Activated CD4-positive, alpha-beta memory T cell treated with anti-CD3 and anti-CD28 coated beads for 36 hours (primary cell): ENCODE measurements around the gene FPR1. TPM values are rescaled to one million over a fixed set of nuclear protein-coding genes. Genes with fewer than 3 reads are reported as not detected.

Source experiments
- CTCF ChIA-PET: fragments of 350-600 bp; sonication (Branson Sonifier 250); formaldehyde crosslinking; loops from one replicate; lab custom pipeline; 2021; ENCODE audit warnings: antibody characterized with exemption, inconsistent platforms; lab: Charles Lee
- POLR2A ChIA-PET: fragments of 350-600 bp; sonication (Branson Sonifier 250); formaldehyde crosslinking; loops from one replicate; lab custom pipeline; 2021; ENCODE audit warnings: antibody characterized with exemption; lab: Charles Lee
- DNase-seq: peaks from one replicate; pipeline ENCODE4 v3.0.0-alpha.2; 2020
- H3K27ac Mint-ChIP-seq: one replicate; pipeline ENCODE4 v1.8.0; 2021; ENCODE audit warnings: mixed read lengths
- H3K27me3 Mint-ChIP-seq: one replicate; pipeline ENCODE4 v1.8.0; 2021; ENCODE audit warnings: mixed read lengths
- H3K36me3 Mint-ChIP-seq: one replicate; pipeline ENCODE4 v1.8.0; 2021; ENCODE audit warnings: mixed read lengths
- H3K4me1 Mint-ChIP-seq: one replicate; pipeline ENCODE4 v1.8.0; 2021; ENCODE audit warnings: low read depth, mixed read lengths
- H3K4me3 Mint-ChIP-seq: one replicate; pipeline ENCODE4 v1.8.0; 2021; ENCODE audit warnings: mild to moderate bottlenecking, mixed read lengths
- H3K9me3 Mint-ChIP-seq: one replicate; pipeline ENCODE4 v1.8.0; 2021; ENCODE audit warnings: mixed read lengths
- intact Hi-C: fragments of 100-400 bp; cut with micrococcal nuclease; formaldehyde crosslinking; loops from one replicate; pipeline ENCODE4 v1.15.1; 2023
- total RNA-seq, 2 experiments: library from RNA; stranded (reverse); gene quantifications; one replicate each; pipeline ENCODE4 v1.2.3, GENCODE V29; 2021

FPR1 gene
- total RNA-seq, 2 experiments from 2014 or later = not detected

GRCh38 chr19:51708811-51709210, 42.9 kb downstream of the FPR1 start:
- no peak for DNase-seq
- Mint-ChIP-seq H3K4me1 (peaks cover 16% of the 10 kb centered on the region), H3K4me3 (no peak overlapping the region), H3K27ac (no peak overlapping the region), H3K36me3 (peaks cover 26% of the 10 kb centered on the region), H3K27me3 (peaks cover 7% of the 10 kb centered on the region), H3K9me3 (no peaks in the 10 kb centered on the region)
- ChIA-PET POLR2A (no interaction called here), CTCF (no interaction called here)
- intact Hi-C loops = loop anchor here (10.0 kb wide), 1 partner anchor 1486 kb away; the partner anchor contains the start of gene ZNF665

GRCh38 chr19:51706885-51707284, 44.8 kb downstream of the FPR1 start:
- ChIA-PET CTCF (no interaction called here), POLR2A (no interaction called here)
- H3K36me3 Mint-ChIP-seq = peaks cover 26% of the 10 kb centered on the region
- no peak overlapping the region for H3K27ac Mint-ChIP-seq
- peaks cover 8% of the 10 kb centered on the region for H3K27me3 Mint-ChIP-seq
- H3K4me3 Mint-ChIP-seq = no peak overlapping the region
- intact Hi-C loops = loop anchor here (10.0 kb wide), 1 partner anchor 1488 kb away; the partner anchor contains the start of gene ZNF665
- H3K9me3 Mint-ChIP-seq = no peaks in the 10 kb centered on the region
- DNase-seq = no peak
- peaks cover 32% of the 10 kb centered on the region for H3K4me1 Mint-ChIP-seq

GRCh38 chr19:51706296-51706695, 45.4 kb downstream of the FPR1 start:
- Mint-ChIP-seq H3K9me3 (no peaks in the 10 kb centered on the region), H3K4me1 (peaks cover 32% of the 10 kb centered on the region), H3K27me3 (peaks cover 8% of the 10 kb centered on the region), H3K27ac (no peak overlapping the region), H3K36me3 (peaks cover 28% of the 10 kb centered on the region), H3K4me3 (peak overlapping the region; percentile 20)
- ChIA-PET CTCF (no interaction called here), POLR2A (interaction anchor here (0.7 kb wide), 1 partner anchor 386 kb away, joined by 3 read pairs; no protein-coding TSS in a partner anchor)
- DNase-seq = no peak
- intact Hi-C loops = loop anchor here (10.0 kb wide), 1 partner anchor 1489 kb away; the partner anchor contains the start of gene ZNF665

GRCh38 chr19:51704626-51705025, 47.1 kb downstream of the FPR1 start:
- H3K36me3 Mint-ChIP-seq = peaks cover 29% of the 10 kb centered on the region
- intact Hi-C loops = loop anchor here (1.0 to 10.0 kb wide), 2 partner anchors 14 to 1490 kb away; partner anchors contain the start of gene ZNF665
- ChIA-PET CTCF (interaction anchor here (0.6 to 2.0 kb wide), 4 partner anchors 9 to 73 kb away, joined by 4 to 14 read pairs (median 7); no protein-coding TSS in a partner anchor), POLR2A (interaction anchor here (0.6 to 1.2 kb wide), 2 partner anchors 28 to 1153 kb away, joined by 3 to 4 read pairs; partner anchors contain the start of gene ZNF468)
- peaks cover 2% of the 10 kb centered on the region for H3K27me3 Mint-ChIP-seq
- peaks cover 32% of the 10 kb centered on the region for H3K4me1 Mint-ChIP-seq
- peak overlapping the region; percentile 92 for H3K4me3 Mint-ChIP-seq
- DNase-seq = no peak
- H3K27ac Mint-ChIP-seq = peak overlapping the region; percentile 89
- H3K9me3 Mint-ChIP-seq = no peaks in the 10 kb centered on the region

- POLR2A ChIA-PET = interaction anchor here (0.6 to 1.4 kb wide), 5 partner anchors 13 to 1154 kb away, joined by 3 to 6 read pairs (median 4); partner anchors contain the start of gene ZNF468
- intact Hi-C loops = loop anchor here (1.0 to 10.0 kb wide), 2 partner anchors 14 to 1491 kb away; partner anchors contain the start of gene ZNF665
- Mint-ChIP-seq H3K9me3 (no peaks in the 10 kb centered on the region), H3K36me3 (peaks cover 29% of the 10 kb centered on the region), H3K27ac (peak overlapping the region; percentile 89), H3K4me3 (peak overlapping the region; percentile 92), H3K4me1 (peaks cover 32% of the 10 kb centered on the region), H3K27me3 (peaks cover 2% of the 10 kb centered on the region)
- DNase-seq = peak; percentile 97
- CTCF ChIA-PET = interaction anchor here (0.6 to 2.0 kb wide), 7 partner anchors 9 to 1320 kb away, joined by 3 to 14 read pairs (median 4); partner anchors contain the start of gene POLD1
Observed at GRCh38 chr19:51703575-51704515, 47.8 kb downstream of the FPR1 start.

GRCh38 chr19:51702825-51703574, 48.7 kb downstream of the FPR1 start:
- Mint-ChIP-seq H3K4me3 (peak overlapping the region; percentile 92), H3K27ac (no peak overlapping the region), H3K9me3 (no peaks in the 10 kb centered on the region), H3K27me3 (peaks cover 2% of the 10 kb centered on the region), H3K4me1 (peaks cover 32% of the 10 kb centered on the region), H3K36me3 (peaks cover 26% of the 10 kb centered on the region)
- intact Hi-C loops = loop anchor here (10.0 kb wide), 1 partner anchor 1492 kb away; the partner anchor contains the start of gene ZNF665
- DNase-seq = peak; percentile 23
- ChIA-PET POLR2A (interaction anchor here (1.1 to 1.4 kb wide), 4 partner anchors 12 to 309 kb away, joined by 4 to 6 read pairs (median 4); no protein-coding TSS in a partner anchor), CTCF (interaction anchor here (0.5 to 2.0 kb wide), 6 partner anchors 8 to 1319 kb away, joined by 3 to 14 read pairs (median 4); partner anchors contain the start of gene POLD1)

- H3K27ac Mint-ChIP-seq = no peak overlapping the region
- H3K4me1 Mint-ChIP-seq = peaks cover 32% of the 10 kb centered on the region
- DNase-seq = peak; percentile 76
Observed at GRCh38 chr19:51702103-51702824, 49.4 kb downstream of the FPR1 start.

GRCh38 chr19:51701468-51702100, 50.1 kb downstream of the FPR1 start:
- Mint-ChIP-seq H3K4me3 (no peak overlapping the region), H3K36me3 (peaks cover 19% of the 10 kb centered on the region), H3K27ac (no peak overlapping the region), H3K4me1 (peaks cover 32% of the 10 kb centered on the region), H3K27me3 (peaks cover 2% of the 10 kb centered on the region), H3K9me3 (no peaks in the 10 kb centered on the region)
- ChIA-PET POLR2A (interaction anchor here (0.6 kb wide), 1 partner anchor 70 kb away, joined by 4 read pairs; no protein-coding TSS in a partner anchor), CTCF (interaction anchor here (0.8 kb wide), 1 partner anchor 47 kb away, joined by 3 read pairs; no protein-coding TSS in a partner anchor)
- intact Hi-C loops = loop anchor here (10.0 kb wide), 1 partner anchor 1493 kb away; the partner anchor contains the start of gene ZNF665
- DNase-seq = no peak

More at GRCh38 chr19:51702103-51702824, 49.4 kb downstream of the FPR1 start:
- intact Hi-C loops = loop anchor here (10.0 kb wide), 1 partner anchor 1493 kb away; the partner anchor contains the start of gene ZNF665
- CTCF ChIA-PET = interaction anchor here (0.5 to 1.5 kb wide), 2 partner anchors 13 to 27 kb away, joined by 3 to 4 read pairs; no protein-coding TSS in a partner anchor
- peaks cover 22% of the 10 kb centered on the region for H3K36me3 Mint-ChIP-seq
- peaks cover 2% of the 10 kb centered on the region for H3K27me3 Mint-ChIP-seq
- peak overlapping the region; percentile 92 for H3K4me3 Mint-ChIP-seq
- no peaks in the 10 kb centered on the region for H3K9me3 Mint-ChIP-seq
- POLR2A ChIA-PET = no interaction called here

- no peaks in the 10 kb centered on the region for H3K9me3 Mint-ChIP-seq
- ChIA-PET POLR2A (no interaction called here), CTCF (no interaction called here)
- H3K36me3 Mint-ChIP-seq = peaks cover 3% of the 10 kb centered on the region
- H3K4me1 Mint-ChIP-seq = peaks cover 17% of the 10 kb centered on the region
- intact Hi-C loops = no loop called here
- no peak overlapping the region for H3K27ac Mint-ChIP-seq
- peaks cover 2% of the 10 kb centered on the region for H3K27me3 Mint-ChIP-seq
- DNase-seq = no peak
- no peak overlapping the region for H3K4me3 Mint-ChIP-seq
Observed at GRCh38 chr19:51699170-51699569, 52.5 kb downstream of the FPR1 start.

GRCh38 chr19:51698296-51698695, 53.4 kb downstream of the FPR1 start:
- ChIA-PET POLR2A (no interaction called here), CTCF (no interaction called here)
- Mint-ChIP-seq H3K27me3 (peaks cover 2% of the 10 kb centered on the region), H3K36me3 (peaks cover 3% of the 10 kb centered on the region), H3K27ac (no peak overlapping the region), H3K9me3 (no peaks in the 10 kb centered on the region), H3K4me1 (peaks cover 11% of the 10 kb centered on the region), H3K4me3 (no peak overlapping the region)
- DNase-seq = no peak
- intact Hi-C loops = no loop called here
